ENCODE data around the gene TNNT1.
"Not testable (repeated sequence)": the region's sequence is repeated elsewhere in the genome, so short reads cannot be mapped to it uniquely, and the experiment has no call there.

The TNNT1 gene, protein sequence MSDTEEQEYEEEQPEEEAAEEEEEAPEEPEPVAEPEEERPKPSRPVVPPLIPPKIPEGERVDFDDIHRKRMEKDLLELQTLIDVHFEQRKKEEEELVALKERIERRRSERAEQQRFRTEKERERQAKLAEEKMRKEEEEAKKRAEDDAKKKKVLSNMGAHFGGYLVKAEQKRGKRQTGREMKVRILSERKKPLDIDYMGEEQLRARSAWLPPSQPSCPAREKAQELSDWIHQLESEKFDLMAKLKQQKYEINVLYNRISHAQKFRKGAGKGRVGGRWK

DNA sequence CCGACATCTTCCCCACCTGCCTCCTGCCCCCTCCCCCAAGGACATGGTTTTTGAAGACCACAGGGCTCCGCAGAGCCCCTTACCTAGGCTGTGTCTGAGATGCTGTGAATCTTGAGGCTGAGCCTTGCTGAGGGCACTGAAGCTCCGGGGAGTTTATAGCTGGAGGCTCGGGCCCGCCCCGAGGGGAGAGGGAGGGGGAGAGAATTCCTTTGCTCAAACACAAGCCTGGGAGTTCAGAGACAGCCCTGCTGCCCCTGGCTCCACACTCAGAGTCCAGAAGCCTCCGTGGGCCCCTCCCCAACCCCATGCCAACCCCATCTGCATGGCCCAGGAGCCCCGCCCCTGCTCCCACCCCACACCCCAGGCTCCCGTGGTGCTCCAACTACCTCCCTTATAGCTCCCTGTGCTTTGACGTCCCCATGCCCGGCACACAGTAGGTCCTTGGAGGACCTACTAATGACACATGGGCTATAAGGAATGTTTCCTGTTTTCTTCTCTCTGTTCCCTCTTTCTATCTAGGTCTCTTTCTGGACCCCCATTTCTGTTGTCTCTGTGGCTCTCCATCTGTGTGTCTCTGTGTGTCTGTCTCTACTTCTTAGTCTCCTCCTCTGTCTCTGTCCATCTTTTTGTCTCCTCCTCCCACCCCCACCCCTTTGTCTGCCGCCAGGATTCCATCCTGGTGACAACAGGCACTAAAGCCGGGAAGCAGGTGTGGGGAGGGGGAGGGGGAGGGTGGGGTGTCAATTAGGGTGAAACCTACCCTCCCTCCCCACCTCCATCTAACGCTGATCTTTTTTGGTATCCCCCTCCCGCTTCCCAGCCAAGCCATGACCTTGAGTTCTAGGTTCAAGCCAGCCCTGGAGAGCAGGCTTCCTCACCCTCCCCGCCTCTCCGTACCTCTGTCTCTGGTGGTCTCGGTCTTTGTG is at the start of gene TNNT1:
TSS of gene TNNT1 (minus strand) at position 129 of the 926 bp plus-strand sequence. CDS start 2,049 bp downstream, outside the sequence.
- no peak for DNase-seq

DNA sequence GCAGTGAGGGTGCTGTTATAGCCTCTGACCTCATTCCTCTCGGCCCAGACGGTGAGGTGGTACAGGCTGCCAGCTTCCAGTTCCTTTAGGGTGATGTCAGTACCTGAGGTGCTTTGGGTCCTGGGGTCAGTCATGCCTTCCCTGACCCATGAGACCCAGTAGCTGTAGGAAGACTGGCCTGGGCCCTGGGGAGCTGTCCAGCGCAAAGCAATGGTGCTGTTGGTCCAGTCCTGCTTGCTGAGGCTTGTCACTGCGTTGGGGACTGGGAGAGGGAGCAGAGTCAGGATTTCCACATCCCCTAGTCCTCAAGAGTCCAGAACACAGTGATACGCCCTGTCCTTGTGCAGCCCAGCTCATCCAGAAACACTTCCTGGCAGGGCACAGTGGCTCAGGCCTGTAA is 49.6 kb upstream of the TNNT1 start:
- DNase-seq: no peak

DNA sequence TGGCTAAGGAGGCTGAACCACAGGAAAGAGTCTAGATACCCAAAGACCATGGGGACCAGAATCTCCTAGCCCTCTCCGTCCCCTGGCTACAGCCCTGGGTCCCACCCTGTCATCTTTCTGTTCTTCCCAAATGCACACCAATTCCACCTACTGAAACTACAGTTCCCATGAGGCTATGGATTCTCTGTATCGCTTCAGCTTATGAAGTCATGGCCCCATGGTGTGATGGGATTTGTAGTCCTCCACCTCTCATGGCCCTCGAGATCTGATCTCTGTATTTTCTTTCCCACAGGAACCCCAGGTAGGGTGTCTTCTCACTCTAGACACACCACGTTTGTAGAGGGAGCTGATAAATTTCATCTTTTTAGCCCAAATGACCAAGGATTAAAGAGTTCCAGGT is 48.5 kb upstream of the TNNT1 start:
- no peak for DNase-seq

- no peak for DNase-seq
Observed at GRCh38 chr19:55196803-55197202, 47.8 kb upstream of the TNNT1 start.

- DNase-seq: no peak
Observed at GRCh38 chr19:55193481-55193880, 44.5 kb upstream of the TNNT1 start.

DNA sequence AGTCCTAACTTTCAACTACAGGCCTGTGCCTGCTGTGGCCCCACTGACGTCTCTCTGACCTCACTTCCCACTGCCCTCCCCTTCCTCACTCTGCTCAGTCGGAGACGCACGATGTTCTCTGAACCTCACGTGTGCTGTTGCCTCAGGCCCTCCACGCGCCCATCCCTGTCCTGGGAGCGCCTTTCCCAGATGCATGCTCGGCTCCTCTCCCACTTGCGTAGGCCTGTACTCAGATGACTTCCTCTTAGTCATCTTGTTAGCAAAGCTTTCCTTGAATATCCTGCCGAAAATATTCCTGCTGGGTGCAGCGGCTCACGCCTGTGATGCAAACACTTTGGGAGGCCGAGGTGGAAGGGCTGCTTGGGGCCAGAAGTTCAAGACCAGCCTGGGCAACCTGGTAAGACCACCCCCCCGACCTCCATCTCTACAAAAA is 40.4 kb upstream of the TNNT1 start:
- DNase-seq: no peak

GRCh38 chr19:55188625-55189024 is 39.6 kb upstream of the TNNT1 start:
- DNase-seq: no peak

DNA sequence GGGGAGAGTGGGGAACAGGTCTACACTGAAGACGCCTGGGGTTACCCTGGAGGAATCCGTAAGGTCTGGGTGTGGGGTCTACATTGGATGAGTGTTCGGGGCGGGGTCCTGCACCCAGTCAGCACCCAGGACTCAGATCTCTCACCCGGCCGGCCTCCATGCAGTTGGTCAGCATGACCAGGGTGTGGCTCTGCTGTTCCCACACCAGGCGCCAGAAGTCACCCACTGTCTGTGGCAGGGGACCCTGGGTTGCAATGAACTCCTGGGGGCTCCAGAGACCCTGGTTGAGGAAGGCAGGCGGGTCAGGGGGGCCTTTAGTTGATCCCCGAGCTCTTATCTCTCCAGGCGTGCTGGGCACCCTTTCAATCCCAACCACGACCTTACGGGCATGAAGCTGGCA is 37.1 kb upstream of the TNNT1 start:
- no peak for DNase-seq

GRCh38 chr19:55181740-55182139 is 32.7 kb upstream of the TNNT1 start:
- no peak for DNase-seq

DNA sequence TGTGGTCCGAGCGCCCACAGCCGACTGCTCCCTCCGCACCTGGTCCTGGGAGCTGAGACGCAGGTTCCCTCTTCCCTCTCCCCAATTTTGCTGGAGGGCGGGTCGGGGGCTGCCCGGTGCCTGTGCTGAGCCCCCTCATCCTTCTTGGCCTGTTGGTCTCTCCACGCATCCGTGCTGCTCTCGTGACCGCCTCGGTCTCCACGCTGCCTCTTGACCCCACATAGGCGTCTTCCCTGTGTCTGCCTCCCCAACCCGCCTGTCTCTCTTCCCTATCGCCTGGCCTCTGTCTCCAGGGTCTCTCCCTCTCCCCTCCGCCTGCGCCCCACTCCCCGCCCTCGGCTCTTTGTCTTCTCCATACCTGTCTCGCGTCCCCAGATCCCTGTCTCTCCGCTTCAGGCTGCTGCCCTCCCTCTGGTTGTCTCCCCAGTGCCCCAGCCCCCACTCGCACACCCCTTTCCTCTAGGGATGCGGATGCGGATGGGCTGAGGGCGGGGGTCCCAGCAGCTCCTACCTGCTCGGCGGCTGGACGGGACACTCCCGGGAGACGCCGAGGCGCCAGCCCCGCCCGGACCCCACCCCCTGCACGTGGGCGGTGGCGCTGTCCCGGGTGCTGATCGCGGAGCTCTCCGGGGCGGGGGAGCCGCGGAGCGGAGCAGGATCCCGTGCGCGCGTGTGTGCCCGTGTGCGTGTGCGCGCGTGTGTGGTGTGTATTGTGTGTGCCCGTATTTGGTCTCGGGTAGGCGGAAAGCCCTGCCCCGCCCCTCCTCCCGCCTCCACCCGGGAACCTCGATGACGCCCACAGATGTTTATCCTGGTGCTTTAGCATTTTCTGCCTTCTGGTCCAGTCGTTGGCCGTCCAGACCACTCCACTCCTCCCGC is 30.8 kb upstream of the TNNT1 start, which contains the start of gene SYT5:
TSS of gene SYT5 (minus strand) at position 684 of the 879 bp plus-strand sequence. CDS start 1,248 bp downstream, outside the sequence.
- DNase-seq: peak; percentile 72

GRCh38 chr19:55178781-55179599 is 30.0 kb upstream of the TNNT1 start:
- peak; percentile 99 for DNase-seq

DNA sequence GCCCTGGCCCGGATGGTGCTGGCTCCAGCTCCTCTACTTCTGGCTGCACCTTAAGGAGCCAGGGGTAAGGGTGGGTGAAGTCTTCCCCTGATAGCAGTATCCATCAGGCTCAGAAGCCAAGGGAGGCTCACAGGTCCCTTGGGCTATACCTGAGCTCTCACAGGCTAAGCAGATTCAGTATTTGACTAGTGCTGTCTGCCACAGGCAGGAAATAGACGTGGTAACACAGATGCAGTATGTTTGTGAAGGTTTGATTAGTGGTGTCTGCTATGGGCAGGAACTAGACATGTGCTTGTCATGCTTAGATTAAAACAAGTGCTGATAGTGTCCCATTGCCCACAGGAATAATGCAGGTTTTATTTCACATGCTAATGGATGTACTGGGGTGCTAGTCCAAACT is 27.1 kb upstream of the TNNT1 start:
- DNase-seq: no peak

DNA sequence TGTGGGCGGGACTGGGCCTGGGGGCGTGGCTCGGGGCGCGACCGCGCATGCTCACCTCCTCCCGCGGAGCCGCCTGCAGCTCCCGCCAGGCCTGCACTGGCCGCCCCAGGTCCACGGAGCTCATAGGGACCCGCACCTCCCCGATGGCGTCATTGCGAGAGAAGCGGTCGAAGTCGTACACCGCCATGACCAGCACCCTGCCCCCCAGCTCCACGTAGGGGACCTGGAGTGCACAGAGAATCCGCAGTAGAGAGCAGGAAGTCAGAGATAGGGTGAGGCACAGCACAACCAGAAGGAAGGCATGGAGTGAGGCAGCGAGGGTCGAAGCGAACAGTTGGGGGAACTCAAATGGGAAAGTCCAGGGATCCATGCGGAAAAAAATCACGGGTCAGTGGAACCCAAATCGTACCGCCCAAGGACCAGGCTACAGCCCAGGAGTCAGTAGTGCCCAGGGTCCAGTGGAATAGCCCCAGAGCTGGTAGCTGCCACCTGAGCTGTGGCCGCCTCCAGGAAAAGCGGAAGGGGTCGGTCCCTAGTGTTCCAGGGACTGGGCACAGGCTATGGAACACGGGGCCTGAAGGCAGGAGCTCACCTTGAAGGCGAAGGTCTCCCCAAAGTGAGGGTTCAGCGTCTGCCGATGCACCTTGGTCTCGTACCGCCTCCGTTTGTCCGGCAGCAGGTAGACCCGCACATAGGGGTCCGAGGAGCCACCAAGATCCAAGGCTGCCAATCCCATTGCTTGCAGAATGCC is 26.3 kb upstream of the TNNT1 start:
- peak; percentile 47 for DNase-seq

GRCh38 chr19:55174425-55175116 is 25.6 kb upstream of the TNNT1 start:
- no peak for DNase-seq

- peak; percentile 62 for DNase-seq
Observed at GRCh38 chr19:55173714-55174409, 24.9 kb upstream of the TNNT1 start.

DNA sequence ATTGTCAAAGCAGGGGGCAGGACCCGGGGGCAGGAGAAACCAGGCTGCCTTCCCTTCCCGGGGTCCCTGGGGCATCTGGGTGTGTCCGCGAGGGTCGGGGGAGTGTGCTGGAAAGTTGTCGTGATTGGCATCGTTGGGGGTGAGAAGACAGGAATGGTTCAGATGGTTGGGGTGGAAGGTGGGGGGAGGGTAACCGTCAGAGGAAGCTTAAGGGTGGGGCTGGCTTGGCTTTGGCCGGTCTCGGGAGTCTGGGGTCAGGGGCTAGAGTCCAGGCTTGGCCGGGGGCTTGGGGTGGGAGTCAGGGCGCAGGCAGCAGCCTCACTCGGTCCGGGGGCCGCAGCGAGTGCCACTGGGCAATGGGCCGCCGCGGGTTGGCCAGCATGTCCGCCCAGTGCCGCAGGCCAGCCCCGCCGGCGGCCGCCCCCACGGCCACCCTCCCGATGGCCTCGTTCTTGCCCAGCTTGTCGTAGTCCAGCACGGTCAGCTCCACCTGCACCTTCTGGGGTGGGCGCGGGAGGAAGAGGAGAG is 24.2 kb upstream of the TNNT1 start:
- no peak for DNase-seq

DNA sequence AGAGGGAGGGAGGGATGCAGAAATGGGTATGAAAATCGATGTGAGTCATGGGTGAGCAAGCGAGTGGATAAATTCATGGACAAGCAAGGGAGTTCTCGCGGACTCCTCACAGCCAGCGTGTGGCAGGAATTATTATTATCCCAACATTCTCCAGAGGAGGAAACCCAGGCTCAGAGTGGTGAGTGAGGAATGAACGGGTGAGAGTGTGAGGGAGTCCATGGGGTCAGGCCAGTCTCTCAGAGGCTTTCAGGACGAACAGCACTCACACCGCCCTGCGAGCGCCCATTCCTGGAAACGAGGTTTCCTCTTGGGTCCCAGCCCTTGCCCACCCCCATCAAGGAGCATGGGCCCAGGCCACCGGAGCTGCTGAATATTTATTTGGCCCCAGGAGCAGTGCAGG is 23.7 kb upstream of the TNNT1 start:
- peak; percentile 43 for DNase-seq

DNA sequence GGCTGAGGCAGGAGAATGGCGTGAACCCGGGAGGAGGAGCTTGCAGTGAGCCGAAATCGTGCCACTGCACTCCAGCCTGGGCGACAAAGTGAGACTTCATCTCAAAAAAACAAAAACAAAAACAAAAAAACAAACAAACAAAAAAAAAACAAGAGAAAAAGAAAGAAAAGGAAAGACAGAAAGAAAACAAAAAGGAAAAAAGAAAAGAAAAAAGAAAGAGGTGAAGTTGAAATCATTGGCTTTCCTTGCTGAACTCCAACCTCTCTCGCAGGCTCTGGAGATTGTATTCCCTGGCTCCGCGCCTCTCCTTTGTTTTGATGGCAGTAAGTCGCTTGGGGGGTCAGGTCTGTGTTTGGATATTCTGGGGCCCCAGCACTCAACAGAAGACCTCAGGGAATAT is 23.3 kb upstream of the TNNT1 start:
- DNase-seq: not testable (repeated sequence)

DNA sequence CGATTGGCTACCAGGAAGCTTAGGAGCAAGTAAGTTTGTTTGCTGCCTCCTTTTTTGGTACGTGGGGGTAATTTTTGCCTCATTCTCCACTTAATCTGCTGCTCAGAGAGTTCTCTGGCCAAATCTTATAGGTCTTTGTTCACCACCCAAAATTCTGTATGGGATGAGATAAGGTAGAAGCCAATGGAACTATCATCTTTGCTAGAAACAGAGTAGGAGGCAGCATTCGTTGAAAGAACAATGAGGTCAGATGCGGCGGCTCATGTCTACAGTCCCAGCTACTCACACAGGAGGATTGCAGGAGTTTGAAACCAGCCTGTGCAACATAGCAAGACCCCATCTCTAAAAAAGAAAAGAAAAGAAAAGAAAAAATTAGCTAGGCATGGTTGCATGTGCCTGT is 22.4 kb upstream of the TNNT1 start:
- no peak for DNase-seq

DNA sequence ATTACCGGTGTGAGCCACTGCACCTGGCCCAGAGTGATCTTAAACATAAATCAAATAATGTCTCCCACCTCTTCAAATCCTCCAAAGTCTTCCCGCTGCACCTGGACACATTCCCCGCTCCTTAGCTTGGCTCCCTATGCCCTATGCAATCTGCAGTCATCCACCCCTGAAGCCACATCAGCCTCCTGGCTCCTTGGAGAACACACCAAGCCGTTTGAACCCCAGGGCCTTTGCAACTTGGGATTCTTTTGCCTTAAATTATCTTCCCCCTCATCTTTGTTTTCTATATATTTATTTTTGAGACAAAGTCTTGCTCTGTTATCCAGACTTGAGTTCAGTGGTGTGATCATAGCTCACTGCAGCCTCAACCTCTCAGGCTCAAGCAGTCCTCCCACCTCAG is 20.1 kb upstream of the TNNT1 start:
- DNase-seq: no peak

Data from retina (tissue), 1 donor.